Stimulated activated CD4-positive, alpha-beta T cell treated with anti-CD3 and anti-CD28 coated beads, TNF-alpha, amount 100 ng/mL, for 1 hour (primary cell): Measurements from ENCODE around the gene IVD.

Experiments used
- DNase-seq, 3 donors: peaks; one replicate each; pipeline ENCODE4 v3.0.0-alpha.2; 2020; ENCODE audit warnings: low read depth in 3 of 3, low spot score in 1 of 3

The IVD gene

GRCh38 chr15:40413036-40413435 lies 7.4 kb downstream of the IVD start:
- DNase-seq = no peak

GRCh38 chr15:40414816-40415215 lies 9.2 kb downstream of the IVD start:
- DNase-seq = no peak

GRCh38 chr15:40415226-40415625 lies 9.6 kb downstream of the IVD start:
- no peak for DNase-seq

- DNase-seq = no peak
Observed at GRCh38 chr15:40416056-40416455, 10.5 kb downstream of the IVD start.

GRCh38 chr15:40418126-40418525 lies 12.5 kb downstream of the IVD start:
- no peak for DNase-seq

GRCh38 chr15:40420071-40420713 lies 14.6 kb downstream of the IVD start:
- no peak for DNase-seq

GRCh38 chr15:40420793-40421192 lies 15.2 kb downstream of the IVD start:
- DNase-seq = no peak

GRCh38 chr15:40421246-40422157 lies 15.9 kb downstream of the IVD start:
- DNase-seq = peak; percentile 46 to 78 (median 54)

GRCh38 chr15:40424483-40425115 lies 19.0 kb downstream of the IVD start:
- no peak for DNase-seq

- DNase-seq = no peak
Observed at GRCh38 chr15:40425681-40426080, 20.1 kb downstream of the IVD start.

- no peak for DNase-seq
Observed at GRCh38 chr15:40427188-40427587, 21.6 kb downstream of the IVD start.

GRCh38 chr15:40428185-40428584 lies 22.6 kb downstream of the IVD start:
- DNase-seq = no peak

GRCh38 chr15:40429068-40429710 lies 23.6 kb downstream of the IVD start:
- DNase-seq = no peak

GRCh38 chr15:40430271-40430805 lies 24.7 kb downstream of the IVD start:
- no peak for DNase-seq

- no peak for DNase-seq
Observed at GRCh38 chr15:40435023-40435709, 29.6 kb downstream of the IVD start.

GRCh38 chr15:40435710-40436089 lies 30.1 kb downstream of the IVD start:
- no peak for DNase-seq

GRCh38 chr15:40436116-40436891 lies 30.7 kb downstream of the IVD start:
- DNase-seq = no peak

- DNase-seq = no peak
Observed at GRCh38 chr15:40436892-40437751, 31.5 kb downstream of the IVD start.
